ENCODE data around the gene LRRC4B. TPM values are rescaled to one million over a fixed set of nuclear protein-coding genes. Genes with fewer than 3 reads are reported as not detected.
"Not testable (repeated sequence)": the region's sequence is repeated elsewhere in the genome, so short reads cannot be mapped to it uniquely, and the experiment has no call there.

The LRRC4B gene, protein sequence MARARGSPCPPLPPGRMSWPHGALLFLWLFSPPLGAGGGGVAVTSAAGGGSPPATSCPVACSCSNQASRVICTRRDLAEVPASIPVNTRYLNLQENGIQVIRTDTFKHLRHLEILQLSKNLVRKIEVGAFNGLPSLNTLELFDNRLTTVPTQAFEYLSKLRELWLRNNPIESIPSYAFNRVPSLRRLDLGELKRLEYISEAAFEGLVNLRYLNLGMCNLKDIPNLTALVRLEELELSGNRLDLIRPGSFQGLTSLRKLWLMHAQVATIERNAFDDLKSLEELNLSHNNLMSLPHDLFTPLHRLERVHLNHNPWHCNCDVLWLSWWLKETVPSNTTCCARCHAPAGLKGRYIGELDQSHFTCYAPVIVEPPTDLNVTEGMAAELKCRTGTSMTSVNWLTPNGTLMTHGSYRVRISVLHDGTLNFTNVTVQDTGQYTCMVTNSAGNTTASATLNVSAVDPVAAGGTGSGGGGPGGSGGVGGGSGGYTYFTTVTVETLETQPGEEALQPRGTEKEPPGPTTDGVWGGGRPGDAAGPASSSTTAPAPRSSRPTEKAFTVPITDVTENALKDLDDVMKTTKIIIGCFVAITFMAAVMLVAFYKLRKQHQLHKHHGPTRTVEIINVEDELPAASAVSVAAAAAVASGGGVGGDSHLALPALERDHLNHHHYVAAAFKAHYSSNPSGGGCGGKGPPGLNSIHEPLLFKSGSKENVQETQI
- total RNA-seq = 4.7 TPM

DNA sequence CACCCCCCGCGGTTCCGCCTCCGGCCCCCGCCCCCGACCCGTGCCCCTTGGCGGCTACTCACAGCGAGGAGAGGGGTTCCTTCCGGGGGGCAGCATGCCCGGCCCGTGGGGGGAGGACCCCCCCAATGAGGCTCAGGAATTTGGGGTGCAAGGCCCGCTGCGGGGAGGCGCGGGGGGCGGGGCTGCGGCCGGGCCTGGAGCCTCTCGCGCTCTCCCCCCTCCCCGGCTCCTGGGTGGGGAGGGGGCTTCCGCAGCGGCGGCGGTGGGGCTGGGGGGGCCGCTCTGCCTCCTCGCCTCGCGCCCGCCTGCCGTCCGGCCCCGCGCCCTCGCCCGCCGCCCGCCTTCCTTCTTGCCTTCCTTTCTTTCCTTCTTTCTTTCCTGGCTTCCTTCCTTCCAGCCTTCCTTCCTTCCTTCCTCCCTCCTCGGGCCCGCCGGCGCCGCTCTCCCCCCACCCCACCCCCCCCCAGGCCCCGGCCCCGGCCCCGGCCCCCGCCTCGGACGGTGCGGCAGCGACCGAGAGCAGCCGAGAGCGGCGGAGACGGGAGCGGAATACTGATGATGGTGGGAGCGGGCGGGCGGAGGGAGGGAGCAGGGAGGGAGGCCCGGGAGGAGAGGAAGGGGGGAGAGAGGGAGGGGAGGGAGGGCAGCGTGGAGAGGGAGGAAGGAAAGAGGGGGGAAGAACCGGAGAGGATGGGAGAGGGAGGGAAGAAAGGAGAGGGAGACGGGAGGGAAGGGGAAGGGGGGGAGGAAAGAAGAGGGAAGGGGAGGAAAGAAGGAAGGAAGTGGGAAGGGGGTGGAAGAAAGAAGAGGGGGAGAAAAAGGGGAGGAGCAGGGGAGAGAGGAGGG lies at the start of gene LRRC4B:
LRRC4B (minus strand) TSS at position 554 of the 846 bp plus-strand sequence. CDS start 19,597 bp downstream, outside the sequence.
- DNase-seq (ENCODE audit: low spot score) = no peak

DNA sequence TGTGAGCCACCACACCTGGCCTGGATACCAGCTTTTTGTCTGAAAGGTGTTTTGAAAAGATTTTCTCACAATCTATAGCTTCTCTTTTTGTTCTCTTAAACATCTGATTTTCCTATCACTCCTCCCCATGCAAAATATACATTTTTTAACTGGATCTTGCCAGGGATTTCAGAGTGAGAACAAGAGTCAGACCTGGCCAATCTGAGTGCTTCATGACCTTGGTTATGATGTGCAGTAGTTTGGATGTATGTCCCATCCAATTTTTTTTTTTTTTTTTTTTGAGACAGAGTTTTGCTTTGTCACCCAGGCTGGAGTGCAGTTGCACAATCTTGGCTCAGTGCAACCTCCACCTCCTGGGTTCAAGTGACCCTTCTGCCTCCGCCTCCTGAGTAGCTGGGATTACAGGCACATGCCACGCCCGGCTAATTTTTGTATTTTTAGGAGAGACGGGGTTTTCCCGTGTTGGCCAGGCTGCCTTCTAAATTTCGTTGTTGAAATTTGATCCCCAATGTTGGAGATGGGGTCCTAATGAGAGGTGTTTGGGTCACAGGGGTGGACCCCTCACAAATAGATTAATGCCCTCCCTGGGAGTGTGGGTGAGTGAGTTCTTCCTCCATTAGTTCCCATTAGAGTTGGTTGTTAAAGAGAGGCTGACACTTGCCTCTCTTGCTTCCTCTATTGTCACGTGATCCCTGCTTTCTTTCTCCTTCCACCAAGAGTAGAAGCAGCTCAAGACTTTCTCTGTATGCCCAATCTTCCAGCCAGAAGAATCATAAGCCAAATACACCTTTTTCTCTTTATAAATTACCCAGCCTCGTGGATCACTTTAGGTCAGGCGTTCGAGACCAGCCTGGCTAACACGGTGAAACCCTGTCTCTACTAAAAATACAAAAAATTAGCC lies 44.5 kb upstream of the LRRC4B start:
- not testable (repeated sequence) for DNase-seq (ENCODE audit: low spot score)

DNA sequence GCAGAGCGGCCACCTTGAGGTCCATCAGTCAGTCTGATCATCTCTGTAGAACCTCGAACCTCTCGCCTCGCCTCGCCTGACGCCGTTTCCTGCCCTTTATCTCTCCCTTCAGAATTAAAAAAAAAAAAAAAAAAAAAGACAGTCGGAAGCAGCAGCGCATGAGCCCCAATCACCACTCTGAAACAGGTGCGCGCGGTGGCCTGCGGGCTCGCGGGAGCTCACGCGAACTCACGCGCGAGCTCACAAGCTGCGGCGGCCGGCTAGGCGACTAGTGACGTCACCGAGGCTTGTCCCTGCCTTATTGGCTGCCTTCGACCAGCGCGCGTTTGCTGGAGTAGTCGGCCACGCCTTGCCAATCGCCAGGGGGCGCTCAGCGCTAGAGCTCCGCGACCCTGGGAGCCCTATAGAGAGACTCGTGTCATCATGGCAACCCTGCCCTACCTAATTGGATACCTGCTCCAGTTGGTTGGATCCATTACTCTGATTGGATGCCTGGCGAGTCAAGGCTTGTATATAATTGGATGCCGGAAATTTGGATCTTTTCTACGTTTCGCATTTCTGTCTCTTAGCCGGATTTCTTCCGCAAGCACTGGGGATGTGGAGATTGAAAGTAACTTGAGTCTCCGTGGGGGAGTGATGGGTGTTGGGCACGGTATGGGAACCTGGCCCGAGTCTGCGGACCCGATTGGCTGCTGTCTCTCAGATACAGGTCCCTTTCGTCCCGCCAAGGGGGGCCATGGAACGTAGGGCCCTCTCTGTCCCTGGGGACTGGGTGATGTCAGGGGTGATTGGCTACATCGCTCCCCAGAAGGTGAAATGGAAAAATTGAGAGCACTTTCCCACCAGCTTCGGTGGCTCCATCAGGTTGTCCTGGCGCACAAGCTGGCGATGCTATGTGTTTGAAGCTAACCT lies 39.9 kb upstream of the LRRC4B start:
- peak; percentile 65 for DNase-seq (ENCODE audit: low spot score)

DNA sequence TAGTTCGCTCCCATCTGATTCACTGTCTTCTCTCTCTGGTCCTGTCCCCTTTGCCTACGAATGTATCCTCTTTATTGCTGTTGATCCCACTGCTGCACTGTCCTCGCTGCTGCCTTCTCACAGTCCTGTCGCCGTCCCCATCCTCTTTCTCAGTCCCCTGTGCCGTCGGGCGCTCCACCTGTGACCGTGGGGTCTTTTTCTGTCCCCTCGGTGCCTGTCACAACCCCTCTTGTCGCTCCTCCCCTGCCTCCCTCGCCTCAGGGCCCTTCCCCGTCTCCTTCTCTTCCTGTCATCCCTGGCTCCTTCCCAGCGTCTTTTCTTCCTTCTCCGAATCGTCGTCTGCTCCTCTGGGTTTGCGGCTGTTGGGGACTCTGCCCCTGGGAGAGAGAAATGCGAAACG lies 39.2 kb upstream of the LRRC4B start:
- DNase-seq (ENCODE audit: low spot score) = no peak

DNA sequence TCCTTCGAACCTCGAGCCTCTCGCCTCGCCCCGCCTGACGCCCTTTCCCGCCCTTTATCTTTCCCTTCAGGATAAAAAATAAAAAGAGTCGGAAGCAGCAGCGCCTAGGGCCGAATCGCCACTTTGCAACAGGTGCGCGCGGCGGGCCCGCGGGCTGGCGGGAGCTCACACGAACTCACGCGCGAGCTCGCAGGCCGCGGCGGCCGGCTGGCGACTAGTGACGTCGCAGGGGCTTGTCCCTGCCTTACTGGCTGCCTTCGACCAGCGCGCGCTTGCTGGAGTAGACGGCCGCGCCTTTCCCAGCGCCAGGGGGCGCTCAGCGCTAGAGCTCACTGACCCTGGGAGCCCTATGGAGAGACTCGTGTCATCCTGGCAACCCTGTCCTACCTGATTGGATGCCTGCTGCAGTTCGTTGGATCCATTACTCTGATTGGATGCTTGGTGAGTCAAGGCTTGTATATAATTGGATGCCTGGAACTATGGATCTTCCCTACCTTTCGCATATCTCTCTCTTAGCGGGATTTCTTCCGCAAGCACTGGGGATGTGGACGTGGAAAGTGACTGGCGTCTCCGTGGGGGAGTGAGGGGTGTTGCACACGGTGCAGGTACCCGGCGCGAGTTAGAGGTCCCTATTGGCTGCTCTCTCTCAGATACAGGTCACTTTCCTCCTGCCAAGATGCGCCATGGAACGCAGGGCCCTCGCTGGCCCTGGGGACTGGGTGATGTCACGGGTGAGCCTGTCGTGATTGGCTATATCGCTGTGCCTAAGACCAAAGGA lies 38.0 kb upstream of the LRRC4B start:
- not testable (repeated sequence) for DNase-seq (ENCODE audit: low spot score)

DNA sequence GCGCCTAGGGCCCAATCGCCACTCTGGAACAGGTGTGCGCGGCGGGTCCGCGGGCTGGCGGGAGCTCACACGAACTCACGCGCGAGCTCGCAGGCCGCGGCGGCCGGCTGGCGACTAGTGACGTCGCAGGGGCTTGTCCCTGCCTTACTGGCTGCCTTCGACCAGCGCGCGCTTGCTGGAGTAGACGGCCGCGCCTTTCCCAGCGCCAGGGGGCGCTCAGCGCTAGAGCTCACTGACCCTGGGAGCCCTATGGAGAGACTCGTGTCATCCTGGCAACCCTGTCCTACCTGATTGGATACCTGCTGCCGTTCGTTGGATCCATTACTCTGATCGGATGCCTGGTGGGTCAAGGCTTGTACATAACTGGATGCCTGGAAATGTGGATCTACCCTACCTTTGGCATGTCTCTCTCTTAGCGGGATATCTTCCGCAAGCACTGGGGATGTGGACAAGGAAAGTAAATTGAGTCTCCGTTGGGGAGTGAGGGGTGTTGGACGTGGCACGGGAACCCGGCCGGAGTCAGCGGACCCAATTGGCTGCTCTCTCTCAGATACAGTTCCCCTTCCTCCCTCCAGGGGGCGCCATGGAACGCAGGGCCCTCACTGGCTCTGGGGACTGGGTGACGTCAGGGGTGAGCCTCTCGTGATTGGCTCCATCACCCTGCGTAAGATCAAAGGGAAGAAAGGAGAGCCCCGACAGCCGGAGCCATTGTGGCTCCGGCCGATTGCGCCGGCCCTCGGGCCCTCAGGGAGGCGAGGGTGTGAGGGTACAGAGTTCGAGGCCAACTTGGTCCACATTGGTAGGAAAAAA lies 36.2 kb upstream of the LRRC4B start:
- not testable (repeated sequence) for DNase-seq (ENCODE audit: low spot score)

DNA sequence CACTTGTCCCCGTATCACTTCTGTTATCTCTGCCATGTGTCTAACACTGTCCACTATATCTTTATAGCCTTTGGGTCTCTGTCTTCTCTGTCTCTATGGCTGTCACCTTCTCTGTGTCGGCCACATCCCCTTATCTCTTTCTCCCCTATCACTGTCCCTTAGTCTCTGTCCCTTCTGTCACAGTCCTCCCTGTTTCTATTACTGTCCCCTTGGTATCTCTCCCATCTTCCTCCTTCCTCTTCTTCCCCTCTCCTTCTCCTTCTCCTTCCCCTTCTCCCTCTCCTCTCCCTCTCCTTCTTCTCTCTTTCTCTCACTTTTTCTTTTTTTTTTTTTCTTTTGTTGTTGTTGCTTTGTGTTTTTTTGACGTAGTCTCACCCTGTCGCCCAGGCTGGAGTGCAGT lies 34.7 kb upstream of the LRRC4B start:
- DNase-seq (ENCODE audit: low spot score) = no peak

DNA sequence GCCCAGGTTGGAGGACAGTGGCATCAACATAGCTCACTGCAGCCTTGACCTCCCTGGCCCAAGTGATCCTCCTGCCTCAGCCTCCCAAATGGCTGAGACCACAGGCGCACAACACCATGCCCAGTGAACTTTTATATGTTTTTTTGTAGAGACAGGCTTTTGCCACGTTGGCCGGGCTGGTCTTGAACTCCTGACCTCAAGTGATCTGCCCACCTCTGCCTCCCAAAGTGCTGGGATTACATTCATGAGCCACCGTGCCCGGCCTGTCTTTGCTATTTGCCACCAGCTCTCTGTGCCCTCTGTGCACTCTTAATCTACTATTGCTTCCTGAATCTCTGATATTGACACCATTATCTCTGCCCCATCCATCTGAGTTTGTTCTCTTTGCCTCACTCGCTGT lies 34.3 kb upstream of the LRRC4B start:
- DNase-seq (ENCODE audit: low spot score) = no peak

DNA sequence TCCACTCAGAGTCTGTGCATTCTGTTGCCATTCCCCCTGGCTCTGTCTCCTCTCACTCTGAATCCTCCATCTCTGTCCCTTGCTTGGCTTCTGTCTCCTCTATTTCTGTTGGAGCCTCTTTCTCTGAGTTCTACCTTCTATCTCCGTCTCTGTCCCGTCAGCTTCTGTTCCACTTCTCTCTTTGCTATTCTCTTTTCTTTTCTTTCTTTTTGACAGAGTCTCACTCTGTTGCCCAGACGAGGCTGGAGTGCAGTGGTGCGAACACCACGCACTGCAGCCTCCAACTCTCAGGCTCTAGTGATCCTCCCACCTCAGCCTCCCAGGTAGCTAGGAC lies 33.8 kb upstream of the LRRC4B start:
- DNase-seq (ENCODE audit: low spot score) = no peak

DNA sequence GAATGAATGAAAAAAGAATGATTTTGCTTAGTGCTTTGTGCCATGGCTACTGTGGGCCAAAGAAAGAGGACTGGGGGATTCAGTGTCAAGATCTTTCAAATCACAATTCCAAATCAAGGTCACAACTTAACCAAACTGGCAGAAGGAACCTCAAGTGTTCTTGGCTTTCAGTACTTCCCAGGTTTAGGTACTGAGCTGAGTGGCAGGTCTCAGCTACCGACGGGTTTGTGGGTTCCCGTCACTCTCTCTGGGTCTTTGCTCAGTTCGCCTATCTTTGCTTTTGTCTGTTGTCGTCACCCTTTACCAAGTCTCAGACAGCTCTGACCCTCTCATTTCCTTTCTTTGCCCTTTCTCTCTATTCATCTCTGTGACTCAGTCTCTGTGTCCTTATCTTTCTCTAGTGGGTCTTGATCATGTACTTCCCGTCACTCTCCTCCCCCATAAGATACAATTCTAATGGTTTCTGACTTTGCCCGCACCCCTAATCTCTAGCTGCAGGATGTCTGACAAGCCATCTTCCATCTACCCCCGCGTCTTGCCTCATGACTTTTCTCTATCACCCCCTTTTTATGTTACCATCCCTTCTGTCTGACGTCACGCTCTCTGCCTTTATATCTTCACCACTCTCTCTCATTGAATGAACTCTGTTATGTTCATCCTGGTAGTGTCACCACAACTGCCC lies 33.3 kb upstream of the LRRC4B start:
- no peak for DNase-seq (ENCODE audit: low spot score)

DNA sequence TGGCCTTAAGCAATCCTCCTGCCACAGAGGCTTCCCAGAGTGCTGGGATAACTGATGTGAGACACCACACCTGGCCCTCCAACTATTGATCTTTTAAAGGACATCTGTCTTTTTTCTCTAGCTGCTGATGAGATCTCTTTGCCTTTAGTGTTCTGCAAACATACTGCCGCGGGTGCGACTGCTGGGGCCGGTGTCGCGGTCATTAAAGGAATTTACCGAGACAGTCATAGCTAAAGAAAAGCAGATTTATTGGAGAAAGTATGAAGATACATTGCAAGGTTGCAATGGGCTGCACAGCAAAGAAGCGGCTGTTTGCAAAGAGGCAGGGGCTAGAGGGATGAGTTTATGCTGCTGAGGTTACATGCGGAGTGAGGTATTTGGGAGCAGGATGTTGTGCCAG lies 31.2 kb upstream of the LRRC4B start:
- DNase-seq (ENCODE audit: low spot score) = no peak

DNA sequence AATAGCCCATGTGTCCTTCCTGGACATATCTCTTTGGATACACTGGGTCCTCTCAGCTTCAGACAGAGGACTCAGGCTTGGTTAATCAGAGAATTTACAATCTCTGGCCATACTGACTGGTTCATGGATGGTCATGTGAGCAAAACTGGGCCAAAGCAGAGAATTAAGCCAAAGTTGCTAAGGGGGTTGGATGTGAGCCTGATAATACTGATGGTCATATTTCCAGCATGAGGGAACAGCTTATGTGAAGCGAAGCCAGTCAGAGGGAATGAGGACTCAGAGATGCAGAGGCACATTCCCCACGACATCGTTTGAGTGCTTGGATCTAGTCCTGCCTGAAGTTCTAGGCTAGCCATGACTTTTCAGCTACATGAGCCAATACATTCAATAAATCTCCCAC lies 22.0 kb upstream of the LRRC4B start:
- no peak for DNase-seq (ENCODE audit: low spot score)

DNA sequence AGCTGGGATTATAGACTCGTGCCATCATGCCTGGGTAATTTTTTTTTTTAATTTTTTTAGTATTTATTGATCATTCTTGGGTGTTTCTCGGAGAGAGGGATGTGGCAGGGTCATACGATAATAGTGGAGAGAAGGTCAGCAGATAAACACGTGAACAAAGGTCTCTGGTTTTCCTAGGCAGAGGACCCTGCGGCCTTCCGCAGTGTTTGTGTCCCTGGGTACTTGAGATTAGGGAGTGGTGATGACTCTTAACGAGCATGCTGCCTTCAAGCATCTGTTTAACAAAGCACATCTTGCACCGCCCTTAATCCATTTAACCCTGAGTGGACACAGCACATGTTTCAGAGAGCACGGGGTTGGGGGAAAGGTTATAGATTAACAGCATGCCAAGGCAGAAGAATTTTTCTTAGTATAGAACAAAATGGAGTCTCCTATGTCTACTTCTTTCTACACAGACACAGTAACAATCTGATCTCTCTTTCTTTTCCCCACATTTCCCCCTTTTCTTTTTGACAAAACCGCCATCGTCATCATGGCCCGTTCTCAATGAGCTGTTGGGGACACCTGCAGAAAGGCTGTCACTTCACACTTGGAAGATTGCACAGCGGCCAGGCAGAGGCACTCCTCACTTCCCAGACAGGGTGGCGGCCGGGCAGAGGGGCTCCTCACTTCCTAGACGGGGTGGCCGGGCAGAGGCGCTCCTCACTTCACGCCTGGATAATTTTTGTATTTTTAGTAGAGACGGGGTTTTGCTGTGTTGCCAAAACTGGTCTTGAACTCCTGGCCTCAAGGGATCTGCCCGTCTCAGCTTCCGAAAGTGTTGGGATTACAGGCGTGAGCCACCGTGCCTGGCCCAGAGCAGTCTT lies 13.8 kb upstream of the LRRC4B start:
- DNase-seq (ENCODE audit: low spot score) = not testable (repeated sequence)

DNA sequence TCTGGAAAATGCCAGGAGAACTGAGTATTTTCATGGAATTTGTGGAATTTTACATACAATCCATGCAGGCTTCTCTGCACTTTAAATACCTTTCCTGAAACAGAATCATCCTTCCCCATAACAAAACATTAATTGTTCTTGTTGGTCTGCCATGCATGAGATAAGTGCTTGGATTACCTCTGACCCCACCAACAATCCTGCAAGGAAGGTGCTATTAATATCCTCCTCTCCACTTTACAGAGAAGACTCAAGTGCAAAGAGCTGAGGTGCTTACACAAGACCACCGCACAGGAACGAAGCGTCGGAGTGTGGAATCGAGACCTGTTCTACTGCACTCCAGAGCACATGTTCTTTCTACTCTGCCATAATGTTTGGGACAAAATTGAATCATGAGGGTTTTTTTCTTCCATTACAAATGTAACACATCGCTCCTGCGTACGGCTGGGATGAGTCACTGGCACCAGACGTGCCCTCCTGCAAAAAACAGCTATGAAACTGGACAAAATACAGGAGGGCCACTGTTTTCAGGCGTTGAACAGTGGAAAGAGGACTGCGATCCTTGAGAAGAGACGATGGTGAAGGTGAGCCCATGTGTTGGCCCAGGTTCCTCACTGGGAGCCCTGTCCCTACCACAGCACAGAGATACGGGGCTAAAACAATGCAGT lies 12.9 kb upstream of the LRRC4B start:
- no peak for DNase-seq (ENCODE audit: low spot score)

DNA sequence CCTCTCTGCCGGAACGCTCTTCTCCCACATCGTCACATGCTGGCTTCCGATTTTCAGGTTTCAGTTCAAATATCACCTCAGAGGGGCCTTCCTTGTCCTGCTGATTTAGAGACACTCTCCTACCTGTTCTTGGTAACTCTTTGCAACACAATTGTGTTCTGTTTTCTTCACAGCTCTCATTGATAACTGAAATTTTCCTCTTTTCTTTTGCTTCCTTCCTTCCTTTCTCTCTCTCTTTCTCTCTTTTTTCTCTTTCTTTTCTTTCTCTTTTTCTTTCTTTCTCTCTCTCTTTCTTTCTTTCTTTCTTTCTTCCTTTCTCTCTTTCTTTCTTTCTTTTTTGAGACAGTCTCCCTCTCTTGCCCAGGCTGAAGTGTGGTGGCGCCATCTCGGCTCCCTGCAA lies 12.0 kb upstream of the LRRC4B start:
- DNase-seq (ENCODE audit: low spot score) = no peak

DNA sequence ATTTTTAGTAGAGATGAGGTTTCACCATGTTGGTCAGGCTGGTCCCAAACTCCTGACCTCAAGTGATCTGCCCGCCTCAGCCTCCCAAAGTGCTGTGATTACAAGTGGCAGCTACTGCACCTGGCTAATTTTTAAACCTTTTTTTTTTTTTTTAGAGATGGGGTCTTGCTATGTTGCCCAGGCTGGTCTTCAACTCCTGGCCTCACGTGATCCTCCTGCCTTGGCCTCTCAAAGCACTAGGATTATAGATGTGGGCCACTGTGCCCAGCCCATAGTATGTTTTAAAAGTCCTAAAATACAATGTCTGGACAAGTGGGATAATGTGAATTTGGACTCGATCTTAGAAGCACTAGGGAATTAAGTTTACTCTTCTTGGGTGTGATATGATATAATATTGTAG lies 8.5 kb upstream of the LRRC4B start:
- not testable (repeated sequence) for DNase-seq (ENCODE audit: low spot score)
